NCI-H1694 (cell line): Measurements from ENCODE around the gene ABCA12.

Source experiments
- DNase-seq: peaks from one replicate; lab custom pipeline; 2025; lab: John Stamatoyannopoulos, UW

Gene ABCA12

DNA sequence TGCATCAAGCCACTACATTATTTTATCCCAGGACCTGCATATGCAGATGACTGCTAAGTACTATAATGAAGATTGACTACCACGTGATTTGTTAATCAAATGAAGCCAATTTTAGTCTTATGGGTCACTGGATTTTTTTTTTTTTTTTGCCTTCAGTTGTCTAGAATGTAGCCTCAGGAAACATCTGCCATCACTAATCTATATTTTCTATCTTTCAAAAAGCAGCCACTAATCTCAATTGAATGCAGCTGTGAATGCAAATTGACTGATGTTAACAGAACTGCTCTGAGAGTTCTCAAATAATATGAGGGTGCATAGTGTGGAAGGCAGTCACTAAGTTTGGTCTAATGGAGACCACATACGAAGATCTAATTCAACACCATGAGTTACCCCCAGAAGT, 106.3 kb downstream of the ABCA12 start:
- DNase-seq: no peak

GRCh38 chr2:215031321-215031720, 107.1 kb downstream of the ABCA12 start:
- no peak for DNase-seq

- no peak for DNase-seq
These were observed 108.5 kb downstream of the ABCA12 start for GRCh38 chr2:215029936-215030335.

DNA sequence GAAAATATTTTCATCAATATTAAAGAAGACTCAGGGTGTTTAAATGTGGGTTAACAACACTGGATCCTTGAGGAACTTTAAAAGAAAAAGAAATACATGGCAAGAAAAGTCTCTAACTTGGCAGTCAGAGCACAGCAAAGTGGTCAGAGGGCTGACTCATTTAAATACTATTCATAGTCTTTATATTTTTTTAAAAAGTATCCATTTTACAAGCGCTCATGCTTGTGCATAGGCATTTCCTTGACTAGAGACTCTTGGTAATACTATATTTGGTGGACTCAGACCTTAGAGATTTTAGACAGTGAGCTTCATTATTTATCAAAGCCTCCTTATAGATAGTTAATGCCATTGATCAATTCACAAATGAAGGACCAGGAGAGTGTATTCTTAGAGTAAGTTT, 110.2 kb downstream of the ABCA12 start:
- DNase-seq: no peak

- DNase-seq: no peak
These were observed 110.6 kb downstream of the ABCA12 start for GRCh38 chr2:215027779-215028178.

- DNase-seq: no peak
These were observed 115.5 kb downstream of the ABCA12 start for GRCh38 chr2:215022910-215023309.

- DNase-seq: no peak
These were observed 116.0 kb downstream of the ABCA12 start for GRCh38 chr2:215022418-215022817.

DNA sequence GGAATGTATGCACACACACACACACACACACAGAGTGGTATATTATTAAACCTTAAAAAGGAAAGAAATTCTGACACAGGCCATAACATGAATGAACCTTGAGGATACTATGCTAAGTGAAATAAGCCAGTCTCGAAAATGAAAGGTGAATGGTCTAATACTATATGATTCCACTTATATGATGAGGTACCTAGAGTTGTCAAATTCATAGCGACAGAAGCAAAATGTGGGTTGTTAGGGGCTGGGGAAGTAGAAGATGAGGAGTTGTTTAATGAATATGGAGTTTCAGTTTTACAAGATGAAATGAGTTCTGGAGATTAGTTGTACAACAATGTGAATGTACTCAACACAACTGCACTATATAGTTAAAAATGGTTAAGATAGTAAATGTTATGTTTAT, 118.1 kb downstream of the ABCA12 start:
- DNase-seq: no peak

GRCh38 chr2:215019521-215020145, 118.8 kb downstream of the ABCA12 start:
- DNase-seq: no peak

DNA sequence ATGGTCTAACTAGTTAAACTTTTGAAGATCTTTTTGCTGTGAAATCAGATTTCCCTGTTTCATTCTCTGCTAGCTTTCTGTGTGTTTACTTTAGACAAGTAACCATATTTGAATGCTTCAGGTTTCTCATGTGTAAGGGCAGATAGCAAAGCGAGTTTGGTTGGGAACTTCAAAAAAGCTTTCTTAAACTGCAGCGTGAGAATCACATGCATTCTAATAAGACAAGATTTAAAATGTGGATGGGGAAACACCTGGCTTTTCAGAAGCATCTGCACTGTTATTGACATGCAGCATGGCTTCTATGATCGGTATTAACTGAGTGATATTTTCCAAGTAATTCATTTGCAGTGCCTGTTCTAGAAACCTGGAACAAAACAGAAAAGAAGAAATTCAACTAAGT, 119.3 kb downstream of the ABCA12 start:
- no peak for DNase-seq

GRCh38 chr2:215015421-215015820, 123.0 kb downstream of the ABCA12 start:
- no peak for DNase-seq

DNA sequence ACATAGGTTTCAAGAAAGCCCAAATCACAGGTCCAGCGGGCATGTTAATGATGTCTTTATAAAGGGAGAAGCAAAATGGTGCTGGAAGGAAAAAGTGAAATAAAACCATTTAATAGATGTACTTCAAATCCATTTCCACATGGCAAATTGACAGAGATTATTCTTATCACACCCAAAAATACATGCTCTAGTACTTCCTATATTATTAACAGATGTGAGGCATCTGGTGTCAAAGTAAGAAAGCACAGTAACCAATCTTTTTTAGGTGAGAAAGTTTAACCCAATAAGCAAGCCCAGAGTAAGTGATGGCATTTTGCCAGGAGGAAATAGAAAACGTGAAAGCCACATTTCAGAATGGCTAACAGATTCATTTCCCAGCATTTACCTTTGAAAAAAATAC, 128.0 kb downstream of the ABCA12 start:
- no peak for DNase-seq

DNA sequence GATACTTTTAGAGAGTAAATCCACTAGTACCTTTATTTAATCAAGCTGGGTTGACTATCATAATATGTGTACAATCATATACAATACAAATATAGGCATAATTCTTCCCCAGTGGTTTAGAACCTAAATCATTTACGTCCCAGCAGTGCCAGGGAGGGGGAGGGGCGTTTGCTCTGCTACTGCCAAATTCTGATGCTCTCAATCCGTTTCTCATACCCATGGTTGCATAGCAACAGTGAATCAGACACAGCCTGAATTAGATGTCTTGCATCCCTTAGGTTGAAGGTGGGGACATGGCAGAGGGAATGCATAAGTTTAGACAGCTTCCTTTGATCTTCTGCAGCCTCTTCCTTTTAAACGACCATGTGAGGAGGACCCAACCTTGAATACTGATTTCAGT, 135.4 kb downstream of the ABCA12 start:
- no peak for DNase-seq

DNA sequence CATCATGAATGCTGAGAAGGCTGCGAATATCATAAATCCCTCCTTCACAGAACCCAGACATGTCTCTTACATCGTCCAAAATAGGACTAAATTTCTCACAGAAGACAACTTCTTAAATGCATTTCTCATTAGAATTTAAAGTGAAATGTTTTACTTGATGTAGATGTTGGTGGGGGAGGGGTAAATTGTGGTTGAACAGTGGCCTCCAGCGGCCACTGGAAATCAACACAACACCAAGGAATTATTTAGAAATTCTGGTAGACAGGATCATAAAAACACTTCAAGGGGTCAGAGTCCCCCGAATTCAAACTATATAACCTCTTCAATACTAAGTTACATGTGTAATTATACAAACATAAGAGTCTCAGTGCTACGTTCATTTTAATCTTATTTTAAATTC, 135.9 kb downstream of the ABCA12 start:
- DNase-seq: no peak

GRCh38 chr2:215000721-215001120, 137.7 kb downstream of the ABCA12 start:
- no peak for DNase-seq

DNA sequence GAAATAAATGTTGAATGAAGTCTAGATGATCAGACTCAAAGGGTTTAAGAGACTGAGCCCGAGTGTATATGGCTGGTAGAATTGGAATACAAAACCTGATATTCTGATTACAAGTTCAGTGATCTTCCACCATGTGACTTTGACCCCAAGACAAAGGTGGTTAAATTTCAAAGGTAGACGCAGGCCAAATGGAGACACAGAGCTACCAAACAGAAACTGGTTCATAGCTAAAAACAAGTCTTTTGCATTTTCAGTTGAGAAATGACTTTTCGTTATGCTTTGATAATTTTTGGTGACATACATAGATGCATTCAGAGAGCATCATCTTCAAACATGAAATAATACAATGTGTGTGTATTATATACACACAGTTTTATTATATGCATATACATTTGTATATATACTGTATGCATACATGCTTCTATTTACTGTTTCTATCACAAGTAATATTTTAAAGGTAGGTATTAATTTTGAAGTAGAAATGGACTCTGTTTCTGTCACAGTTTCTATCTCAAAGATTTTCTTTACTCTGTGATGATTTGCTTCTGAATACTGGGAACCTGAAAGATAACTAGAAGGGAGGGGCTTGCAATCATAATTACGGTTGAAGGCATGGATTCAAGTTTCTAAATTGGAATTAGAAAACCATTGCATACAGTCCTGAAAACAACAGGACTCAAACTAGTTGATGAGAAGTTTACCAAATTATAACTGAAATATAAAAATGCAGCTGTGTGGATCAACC, 142.3 kb downstream of the ABCA12 start:
- no peak for DNase-seq

GRCh38 chr2:214995409-214995808, 143.0 kb downstream of the ABCA12 start:
- DNase-seq: no peak

DNA sequence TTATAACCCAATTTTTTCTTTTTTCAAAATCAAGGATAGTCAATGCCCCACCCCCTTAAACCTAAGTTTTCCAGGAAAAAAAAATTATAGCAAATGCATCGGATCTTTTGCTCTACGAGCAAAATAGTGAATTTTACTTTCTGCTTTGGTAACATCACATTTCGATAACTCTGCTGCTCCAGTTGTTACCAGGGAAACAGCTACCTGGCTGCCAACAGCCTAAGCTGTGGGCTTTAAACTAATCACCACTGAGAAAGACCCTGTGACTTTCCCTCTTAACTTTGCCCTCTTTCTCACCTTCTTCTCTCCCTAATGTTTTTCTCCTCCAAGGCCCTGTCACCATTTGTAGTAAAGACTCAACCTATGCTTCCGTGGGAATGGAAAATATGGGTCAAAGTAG, 145.5 kb downstream of the ABCA12 start:
- DNase-seq: no peak

GRCh38 chr2:214989187-214989586, 149.2 kb downstream of the ABCA12 start:
- DNase-seq: no peak

DNA sequence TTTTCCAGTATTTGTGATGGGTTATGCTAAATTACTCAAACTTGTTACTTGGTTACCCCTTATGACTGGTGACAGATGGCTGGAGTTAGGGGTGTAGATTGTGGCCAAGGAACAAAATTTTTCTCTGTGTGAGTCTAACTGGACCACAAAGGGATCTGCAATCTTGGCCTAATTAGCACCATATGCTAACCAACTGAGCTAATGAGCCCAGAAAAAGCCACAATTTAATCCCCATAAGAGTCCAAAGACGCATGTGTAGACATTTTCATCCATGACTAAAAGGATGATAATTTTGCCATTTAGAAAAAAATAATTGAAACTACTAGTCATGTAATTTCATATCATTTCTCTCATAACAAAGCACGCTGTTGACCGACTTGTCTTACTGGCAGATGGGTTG, 151.2 kb downstream of the ABCA12 start:
- DNase-seq: no peak

DNA sequence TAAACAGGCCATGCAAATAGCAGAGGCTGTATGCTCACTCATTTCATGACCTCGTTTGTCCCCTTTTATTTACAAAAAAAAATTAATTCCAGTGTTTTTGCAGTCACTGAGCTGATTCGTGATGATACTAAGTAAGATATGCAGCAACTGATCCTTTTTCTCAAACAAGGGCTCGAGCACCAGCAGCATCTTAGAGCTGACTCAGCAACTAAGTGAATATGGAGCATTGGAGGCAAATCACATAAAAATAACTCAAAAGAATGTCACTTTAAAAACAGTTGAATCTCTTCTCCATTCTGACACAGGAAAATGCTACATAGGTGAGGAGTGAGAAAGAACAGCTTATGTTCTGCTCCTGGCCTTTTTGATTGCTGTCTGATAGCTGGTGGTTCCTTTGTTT, 152.8 kb downstream of the ABCA12 start:
- DNase-seq: no peak

GRCh38 chr2:214966420-214966819, 172.0 kb downstream of the ABCA12 start:
- DNase-seq: no peak

- peak; percentile 5 for DNase-seq
These were observed 177.7 kb downstream of the ABCA12 start for GRCh38 chr2:214960677-214961076.

DNA sequence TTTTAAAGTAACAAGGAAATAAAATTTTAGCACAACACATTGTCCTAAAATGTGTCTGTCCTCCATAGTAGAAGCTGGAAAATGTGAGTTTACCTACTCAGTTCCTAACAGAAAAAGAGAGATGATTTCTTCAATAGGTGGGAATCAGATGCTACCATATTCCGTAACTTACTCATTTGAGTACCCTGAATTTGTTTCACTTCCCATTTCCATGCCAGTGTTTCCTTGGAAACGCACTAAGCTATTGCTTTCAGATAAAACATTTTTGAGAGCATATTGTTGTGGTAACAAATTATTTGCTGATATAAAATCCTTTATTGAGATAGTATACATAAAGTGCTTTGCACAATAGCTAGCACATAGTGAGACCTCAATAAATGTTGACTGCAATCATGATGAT, 191.5 kb downstream of the ABCA12 start:
- no peak for DNase-seq
